Kidney epithelial cell (primary cell): ENCODE results near the gene DOCK3. TPM values are rescaled to one million over a fixed set of nuclear protein-coding genes. Genes with fewer than 3 reads are reported as not detected.
"Not testable (repeated sequence)": the region's sequence is repeated elsewhere in the genome, so short reads cannot be mapped to it uniquely, and the experiment has no call there.

Source experiments
- DNase-seq: peaks from one replicate; pipeline ENCODE4 v3.0.0-alpha.2; 2010; ENCODE audit warnings: low read depth
- H3K27me3 ChIP-seq: 2 replicates; pipeline ENCODE4 v1.6.0; 2011; ENCODE audit warnings: low read length; ENCODE audit not compliant: control insufficient read depth, insufficient read depth
- H3K36me3 ChIP-seq: 2 replicates; pipeline ENCODE4 v1.5.1; 2011; ENCODE audit warnings: low read length; ENCODE audit not compliant: control insufficient read depth, insufficient read depth
- H3K4me3 ChIP-seq: 2 replicates; pipeline ENCODE4 v1.5.1; 2011; ENCODE audit warnings: low read depth, mild to moderate bottlenecking, control low read depth, low read length
- total RNA-seq: library from RNA; depleted of rRNA; stranded (reverse); fragments of >200 nt; gene quantifications from 2 replicates; pipeline ENCODE4 v1.2.3, GENCODE V29; 2015
- TF ChIP-seq, protein P1 (sequence below): IDR thresholded peaks from 2 replicates; pipeline ENCODE4 v1.5.1; 2011; ENCODE audit warnings: mild to moderate bottlenecking, moderate library complexity, low read length, control low read depth, inconsistent platforms; ENCODE audit not compliant: insufficient read depth, poor library complexity, severe bottlenecking

The DOCK3 gene
- total RNA-seq, 1 donor from 2014 or later: 1.7 TPM

DNA sequence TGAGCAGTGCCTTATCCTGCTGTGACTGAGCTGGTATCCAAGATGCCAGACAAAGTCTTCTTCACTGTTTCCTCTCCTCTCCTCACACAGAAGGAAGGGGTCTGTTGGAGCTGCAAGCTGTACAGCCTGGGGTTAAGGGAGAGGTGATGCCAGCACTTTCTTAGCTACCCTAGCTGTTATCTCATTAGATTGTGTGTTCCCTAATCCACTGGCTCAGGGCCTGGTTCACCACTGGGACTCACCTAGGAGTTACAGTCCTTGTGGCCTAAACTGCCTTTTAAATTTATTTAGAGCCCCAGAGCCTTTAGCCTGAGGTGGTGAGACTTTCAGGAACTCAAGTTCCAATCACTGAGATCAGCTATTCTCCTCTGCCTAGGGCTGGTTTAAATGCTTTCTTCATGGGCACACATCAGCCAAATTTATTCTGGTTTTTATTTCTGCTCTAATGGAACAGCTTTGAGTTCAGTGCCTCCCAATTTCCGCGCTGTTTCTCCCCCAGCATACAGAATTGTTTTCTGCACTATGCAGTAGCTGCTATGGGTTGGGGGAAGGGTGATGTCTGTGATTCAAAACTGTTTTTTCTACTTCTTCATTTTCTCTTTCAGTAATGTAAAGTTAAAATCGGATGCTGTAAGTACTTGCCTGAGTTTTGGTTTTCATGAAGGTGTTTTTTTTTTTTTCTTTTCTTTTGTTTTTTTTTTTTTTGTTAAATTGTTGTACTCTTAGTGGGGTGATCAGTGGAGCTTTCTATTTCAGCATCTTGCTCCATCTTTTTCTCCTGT lies 198.8 kb downstream of the DOCK3 start:
- no peaks in the 10 kb centered on the region for H3K27me3 ChIP-seq
- H3K4me3 ChIP-seq: no peak overlapping the region
- DNase-seq: no peak
- H3K36me3 ChIP-seq: no peaks in the 10 kb centered on the region
- TF ChIP-seq, protein P1, sequence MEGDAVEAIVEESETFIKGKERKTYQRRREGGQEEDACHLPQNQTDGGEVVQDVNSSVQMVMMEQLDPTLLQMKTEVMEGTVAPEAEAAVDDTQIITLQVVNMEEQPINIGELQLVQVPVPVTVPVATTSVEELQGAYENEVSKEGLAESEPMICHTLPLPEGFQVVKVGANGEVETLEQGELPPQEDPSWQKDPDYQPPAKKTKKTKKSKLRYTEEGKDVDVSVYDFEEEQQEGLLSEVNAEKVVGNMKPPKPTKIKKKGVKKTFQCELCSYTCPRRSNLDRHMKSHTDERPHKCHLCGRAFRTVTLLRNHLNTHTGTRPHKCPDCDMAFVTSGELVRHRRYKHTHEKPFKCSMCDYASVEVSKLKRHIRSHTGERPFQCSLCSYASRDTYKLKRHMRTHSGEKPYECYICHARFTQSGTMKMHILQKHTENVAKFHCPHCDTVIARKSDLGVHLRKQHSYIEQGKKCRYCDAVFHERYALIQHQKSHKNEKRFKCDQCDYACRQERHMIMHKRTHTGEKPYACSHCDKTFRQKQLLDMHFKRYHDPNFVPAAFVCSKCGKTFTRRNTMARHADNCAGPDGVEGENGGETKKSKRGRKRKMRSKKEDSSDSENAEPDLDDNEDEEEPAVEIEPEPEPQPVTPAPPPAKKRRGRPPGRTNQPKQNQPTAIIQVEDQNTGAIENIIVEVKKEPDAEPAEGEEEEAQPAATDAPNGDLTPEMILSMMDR: no peak

DNA sequence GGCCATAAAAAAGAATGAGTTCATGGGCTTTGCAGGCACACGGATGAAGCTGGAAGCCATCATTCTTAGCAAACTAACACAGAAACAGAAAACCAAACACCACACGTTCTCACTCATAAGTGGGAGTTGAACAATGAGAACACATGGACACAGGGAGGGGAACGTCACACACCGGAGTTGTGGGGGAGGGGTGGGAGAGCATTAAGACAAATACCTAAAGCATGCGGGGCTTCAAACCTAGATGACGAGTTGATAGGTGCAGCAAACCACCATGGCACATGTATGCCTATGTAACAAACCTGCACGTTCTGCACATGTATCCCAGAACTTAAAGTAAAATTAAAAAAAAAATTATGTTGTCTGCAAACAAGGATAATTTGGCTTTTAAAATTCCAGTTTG lies 200.1 kb downstream of the DOCK3 start:
- not testable (repeated sequence) for H3K36me3 ChIP-seq, DNase-seq, H3K27me3 ChIP-seq, H3K4me3 ChIP-seq

- TF ChIP-seq, protein P1: no peak
- no peaks in the 10 kb centered on the region for H3K36me3 ChIP-seq
- H3K4me3 ChIP-seq: no peak overlapping the region
- no peak for DNase-seq
- no peaks in the 10 kb centered on the region for H3K27me3 ChIP-seq
These were observed 202.2 kb downstream of the DOCK3 start for GRCh38 chr3:50876947-50877346.

- not testable (repeated sequence) for DNase-seq, H3K36me3 ChIP-seq, H3K27me3 ChIP-seq, H3K4me3 ChIP-seq
These were observed 208.0 kb downstream of the DOCK3 start for GRCh38 chr3:50882733-50883132.

- no peaks in the 10 kb centered on the region for H3K27me3 ChIP-seq
- TF ChIP-seq, protein P1: no peak
These were observed 209.0 kb downstream of the DOCK3 start for GRCh38 chr3:50883755-50884154.

GRCh38 chr3:50885070-50885850 lies 210.5 kb downstream of the DOCK3 start:
- no peaks in the 10 kb centered on the region for H3K36me3 ChIP-seq
- no peak for DNase-seq
- no peak overlapping the region for H3K4me3 ChIP-seq
- TF ChIP-seq, protein P1: no peak
- H3K27me3 ChIP-seq: no peaks in the 10 kb centered on the region

More at GRCh38 chr3:50883755-50884154, 209.0 kb downstream of the DOCK3 start:
- Histone ChIP-seq H3K4me3 (no peak overlapping the region), H3K36me3 (no peaks in the 10 kb centered on the region)
- no peak for DNase-seq
